ENCODE data around the gene ZCCHC17.

ZCCHC17 gene

GRCh38 chr1:31302709-31303441, 6.0 kb downstream of the ZCCHC17 start:
- DNase-seq (ENCODE audit: low spot score) (no peak), FAIRE-seq (no peak)

GRCh38 chr1:31306278-31306677, 9.4 kb downstream of the ZCCHC17 start:
- FAIRE-seq (no peak), DNase-seq (ENCODE audit: low spot score) (no peak)

- FAIRE-seq: no peak
- DNase-seq (ENCODE audit: low spot score): no peak
These were observed 11.2 kb downstream of the ZCCHC17 start for GRCh38 chr1:31308036-31308435.

GRCh38 chr1:31310198-31310597, 13.4 kb downstream of the ZCCHC17 start:
- DNase-seq (ENCODE audit: low spot score): no peak
- no peak for FAIRE-seq

GRCh38 chr1:31315902-31316301, 19.1 kb downstream of the ZCCHC17 start:
- FAIRE-seq (no peak), DNase-seq (ENCODE audit: low spot score) (no peak)

- no peak for DNase-seq (ENCODE audit: low spot score)
- no peak for FAIRE-seq
These were observed 21.3 kb downstream of the ZCCHC17 start for GRCh38 chr1:31318146-31318545.

- FAIRE-seq (no peak), DNase-seq (ENCODE audit: low spot score) (no peak)
These were observed 27.3 kb downstream of the ZCCHC17 start for GRCh38 chr1:31324093-31324492.

- no peak for FAIRE-seq
- no peak for DNase-seq (ENCODE audit: low spot score)
These were observed 28.2 kb downstream of the ZCCHC17 start for GRCh38 chr1:31324992-31325391.

- no peak for FAIRE-seq
These were observed 29.6 kb downstream of the ZCCHC17 start for GRCh38 chr1:31326461-31326860.

GRCh38 chr1:31327381-31327780, 30.5 kb downstream of the ZCCHC17 start:
- DNase-seq (ENCODE audit: low spot score) (no peak), FAIRE-seq (no peak)

More at GRCh38 chr1:31326461-31326860, 29.6 kb downstream of the ZCCHC17 start:
- no peak for DNase-seq (ENCODE audit: low spot score)

GRCh38 chr1:31335007-31335406, 38.2 kb downstream of the ZCCHC17 start:
- peak; percentile 25 for DNase-seq (ENCODE audit: low spot score)
- FAIRE-seq: no peak

GRCh38 chr1:31336687-31337467, 40.0 kb downstream of the ZCCHC17 start:
- DNase-seq (ENCODE audit: low spot score) (no peak), FAIRE-seq (no peak)

GRCh38 chr1:31344503-31344902, 47.7 kb downstream of the ZCCHC17 start:
- DNase-seq (ENCODE audit: low spot score): no peak
- FAIRE-seq: no peak

GRCh38 chr1:31345635-31346034, 48.8 kb downstream of the ZCCHC17 start:
- DNase-seq (ENCODE audit: low spot score) (no peak), FAIRE-seq (no peak)

GRCh38 chr1:31346785-31347184, 50.0 kb downstream of the ZCCHC17 start:
- FAIRE-seq: no peak
- no peak for DNase-seq (ENCODE audit: low spot score)

GRCh38 chr1:31348449-31348848, 51.6 kb downstream of the ZCCHC17 start:
- DNase-seq (ENCODE audit: low spot score) (no peak), FAIRE-seq (no peak)

- FAIRE-seq: no peak
These were observed 57.5 kb downstream of the ZCCHC17 start for GRCh38 chr1:31354283-31354682.

GRCh38 chr1:31356427-31356826, 59.6 kb downstream of the ZCCHC17 start:
- DNase-seq (ENCODE audit: low spot score) (no peak), FAIRE-seq (no peak)

More at GRCh38 chr1:31354283-31354682, 57.5 kb downstream of the ZCCHC17 start:
- DNase-seq (ENCODE audit: low spot score): no peak

GRCh38 chr1:31361607-31362006, 64.8 kb downstream of the ZCCHC17 start:
- FAIRE-seq: no peak

GRCh38 chr1:31362032-31362431, 65.2 kb downstream of the ZCCHC17 start:
- DNase-seq (ENCODE audit: low spot score) (no peak), FAIRE-seq (no peak)

More at GRCh38 chr1:31361607-31362006, 64.8 kb downstream of the ZCCHC17 start:
- DNase-seq (ENCODE audit: low spot score): no peak

GRCh38 chr1:31364561-31365250, 67.9 kb downstream of the ZCCHC17 start:
- no peak for DNase-seq (ENCODE audit: low spot score)
- no peak for FAIRE-seq

- no peak for FAIRE-seq
These were observed 70.0 kb downstream of the ZCCHC17 start for GRCh38 chr1:31366796-31367195.

More at GRCh38 chr1:31366796-31367195, 70.0 kb downstream of the ZCCHC17 start:
- no peak for DNase-seq (ENCODE audit: low spot score)
